GM12891 (cell line): ENCODE data around the gene UGT1A9.

ENCODE experiments used
- PAX5 ChIP-seq: IDR thresholded peaks from 2 replicates; pipeline ENCODE4 v1.6.1; 2011; ENCODE audit warnings: low read length, moderate library complexity, mild to moderate bottlenecking; ENCODE audit not compliant: insufficient read depth, severe bottlenecking
- POLR2A ChIP-seq: IDR thresholded peaks from 2 replicates; pipeline ENCODE4 v1.6.1; 2011; ENCODE audit warnings: low read depth, low read length, control low read depth
- POLR2AphosphoS5 ChIP-seq: IDR thresholded peaks from 2 replicates; pipeline ENCODE4 v1.6.1; 2011; ENCODE audit warnings: low read depth, low read length, control low read depth
- POU2F2 ChIP-seq: IDR thresholded peaks from 2 replicates; pipeline ENCODE4 v1.6.1; 2011; ENCODE audit warnings: low read depth, mild to moderate bottlenecking, control low read depth, low read length, moderate library complexity
- SPI1 ChIP-seq: IDR thresholded peaks from 2 replicates; pipeline ENCODE4 v1.6.1; 2011; ENCODE audit warnings: low read depth, low read length, control low read depth
- TAF1 ChIP-seq: IDR thresholded peaks from 2 replicates; pipeline ENCODE4 v1.6.1; 2011; ENCODE audit warnings: low read depth, low read length, control low read depth

- no peak for TF ChIP-seq POLR2A
- TF ChIP-seq POLR2AphosphoS5 = no peak
- no peak for TF ChIP-seq TAF1
- no peak for TF ChIP-seq PAX5
- TF ChIP-seq SPI1 = no peak
- no peak for TF ChIP-seq POU2F2
Measured at GRCh38 chr2:233803994-233804393, 132.3 kb downstream of the UGT1A9 start.
